NOMO-1 (cell line): ENCODE results near the gene IL1RL1.
A peak's percentile ranks its signal among the peaks of the same experiment; 100 is the strongest.

Source experiments
- DNase-seq, 2 experiments: peaks; one replicate each; lab custom pipeline; 2025; ENCODE audit not compliant: unreplicated experiment in 2 of 2; lab: John Stamatoyannopoulos, UW

Gene IL1RL1

DNA sequence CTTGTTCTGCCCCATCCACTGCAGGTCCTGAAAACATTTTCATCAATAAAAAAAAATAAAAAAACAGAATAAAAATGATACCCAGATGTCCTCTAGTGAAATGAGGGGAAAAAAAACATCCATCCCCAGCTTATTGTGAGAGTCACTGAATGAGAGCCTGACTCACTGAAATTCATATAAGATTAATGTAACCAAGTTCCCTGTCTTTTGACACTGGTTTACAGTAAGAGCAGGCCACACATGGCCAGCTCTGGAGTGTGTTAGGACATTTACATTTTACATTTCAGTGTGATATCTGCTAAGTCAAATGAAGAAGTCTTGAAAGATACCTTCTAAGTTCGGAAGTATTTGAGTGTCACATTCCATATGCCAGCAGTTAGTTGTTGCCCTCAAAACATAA, 23.1 kb downstream of the IL1RL1 start:
- DNase-seq, result no peak

DNA sequence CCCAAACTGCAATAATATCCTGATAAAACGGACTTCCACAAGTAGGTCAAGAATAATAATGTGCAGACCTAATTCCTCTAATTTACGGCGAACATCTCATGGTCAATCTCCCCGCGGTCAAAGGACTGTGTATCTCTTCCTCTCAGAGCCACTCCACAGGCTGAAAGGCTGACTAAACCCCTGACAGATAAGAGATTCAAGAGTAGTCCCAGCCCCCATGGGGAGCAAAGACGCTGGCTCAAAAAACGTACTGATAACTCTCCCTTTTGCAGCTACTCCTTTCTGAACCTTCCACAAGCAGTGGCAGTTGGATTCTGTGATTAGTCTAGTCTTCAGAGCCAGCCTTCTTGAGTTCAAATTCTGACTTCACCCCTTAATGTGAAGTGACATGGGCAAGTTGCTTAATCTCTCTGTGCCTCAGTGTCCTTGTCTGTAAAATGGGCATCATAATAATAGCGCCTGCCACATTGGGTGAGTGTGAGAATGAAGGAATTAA, 24.6 kb downstream of the IL1RL1 start:
- DNase-seq, result no peak

GRCh38 chr2:102336502-102336945, 25.2 kb downstream of the IL1RL1 start:
- no peak for DNase-seq

DNA sequence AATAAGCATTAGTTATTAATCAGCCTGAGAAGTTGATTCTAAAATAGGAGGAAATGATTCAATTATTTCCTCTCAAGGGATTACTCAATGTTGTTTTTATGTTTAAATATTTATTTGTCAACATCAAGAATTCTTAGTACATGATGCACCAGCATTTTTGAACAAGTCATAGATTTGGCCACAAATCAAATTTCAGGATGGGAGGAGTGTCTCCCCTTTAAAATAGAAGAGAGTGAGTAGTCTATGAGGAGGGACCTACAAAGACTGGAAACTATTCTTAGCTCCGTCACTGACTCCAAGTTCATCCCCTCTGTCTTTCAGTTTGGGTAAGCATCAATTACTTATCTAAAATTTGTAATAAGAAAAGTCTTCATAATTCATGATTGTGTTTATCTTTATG, 25.6 kb downstream of the IL1RL1 start:
- no peak for DNase-seq

DNA sequence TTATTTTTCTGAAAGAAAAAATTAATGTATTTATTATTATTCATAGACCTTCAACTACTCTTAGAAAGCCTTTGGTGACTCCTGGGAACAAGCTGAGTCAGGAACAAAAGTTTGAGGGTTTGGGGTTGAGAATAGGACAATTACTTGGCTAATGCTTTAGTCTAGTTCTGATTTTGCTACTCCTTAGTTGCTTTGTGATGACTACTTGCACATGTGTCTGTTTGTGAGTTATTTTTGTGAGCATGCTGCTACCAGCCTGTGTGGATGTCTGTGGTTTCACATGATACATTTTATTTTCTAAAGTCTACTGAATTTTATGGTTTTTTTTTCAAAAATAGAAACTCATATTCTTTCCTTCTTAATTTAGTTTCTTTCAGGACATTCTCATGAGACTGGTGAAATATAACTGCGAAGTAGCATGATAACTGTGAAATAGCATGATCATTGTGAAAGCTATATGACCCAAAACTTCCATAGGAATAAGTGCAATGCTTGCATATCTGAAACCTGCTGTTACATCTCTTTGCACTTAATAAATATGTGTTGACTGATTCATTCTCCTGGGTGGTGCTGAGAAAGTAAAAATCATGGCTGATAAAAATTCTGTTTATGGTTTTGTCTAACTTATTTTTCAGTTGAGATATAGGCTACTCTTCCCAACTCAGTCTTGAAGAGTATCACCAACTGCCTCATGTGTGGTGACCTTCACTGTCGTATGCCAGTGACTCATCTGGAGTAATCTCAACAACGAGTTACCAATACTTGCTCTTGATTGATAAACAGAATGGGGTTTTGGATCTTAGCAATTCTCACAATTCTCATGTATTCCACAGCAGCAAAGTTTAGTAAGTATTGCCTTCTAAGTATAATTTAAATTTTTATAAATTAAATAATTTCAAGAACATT, 26.4 kb downstream of the IL1RL1 start:
- no peak for DNase-seq

- DNase-seq, result no peak
Measured at GRCh38 chr2:102340778-102341177, 29.4 kb downstream of the IL1RL1 start.

DNA sequence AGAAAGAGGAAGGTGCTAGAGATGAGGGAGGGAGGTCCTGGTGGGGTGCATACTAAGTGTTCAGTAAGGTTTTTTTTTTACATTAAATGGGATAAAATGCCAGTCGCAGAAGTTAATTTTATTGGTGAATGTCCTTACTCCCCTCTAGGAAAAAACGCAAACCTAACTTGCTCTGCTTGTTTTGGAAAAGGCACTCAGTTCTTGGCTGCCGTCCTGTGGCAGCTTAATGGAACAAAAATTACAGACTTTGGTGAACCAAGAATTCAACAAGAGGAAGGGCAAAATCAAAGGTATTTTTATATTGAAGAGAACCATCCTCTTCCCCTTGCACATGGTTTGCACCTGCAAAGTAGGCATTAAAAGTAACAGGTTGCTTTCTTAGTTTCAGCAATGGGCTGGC, 31.5 kb downstream of the IL1RL1 start:
- DNase-seq, result no peak

GRCh38 chr2:102344397-102344796, 33.0 kb downstream of the IL1RL1 start:
- DNase-seq, result no peak

- no peak for DNase-seq
Measured at GRCh38 chr2:102345329-102345920, 34.1 kb downstream of the IL1RL1 start.

DNA sequence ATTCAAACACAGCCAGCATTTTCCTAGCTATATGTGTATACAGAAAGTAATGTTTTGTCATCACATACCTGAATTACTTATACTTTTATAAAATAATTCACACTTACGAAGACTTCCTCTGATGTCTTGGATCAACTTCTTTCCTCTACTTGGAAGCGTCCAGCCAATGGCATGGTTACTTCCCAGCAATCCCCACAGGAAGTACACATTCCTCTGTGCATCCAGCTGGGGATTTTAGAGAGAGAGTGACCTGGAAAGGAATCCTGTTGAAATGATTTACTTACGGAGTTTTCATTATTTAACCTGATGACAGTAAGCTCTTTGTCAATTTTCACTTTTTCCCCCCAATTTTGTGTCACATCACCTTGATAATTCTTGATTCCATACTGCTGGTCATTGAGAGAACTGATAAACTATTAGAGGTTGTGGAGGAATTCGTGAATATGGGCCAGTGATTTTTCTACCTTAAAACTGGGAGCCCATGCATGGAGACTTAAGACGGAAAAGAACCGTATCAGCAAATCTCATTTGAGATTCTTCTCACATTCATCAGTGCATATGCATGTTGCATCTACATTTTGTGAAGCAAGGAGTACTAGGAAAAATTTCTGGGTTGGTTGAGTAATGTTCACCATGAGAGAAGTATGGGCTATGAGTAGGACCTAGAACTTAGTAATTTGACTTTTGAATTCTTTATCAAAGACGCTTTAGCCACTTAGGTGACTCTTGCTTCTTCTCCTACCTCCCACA, 35.2 kb downstream of the IL1RL1 start:
- no peak for DNase-seq

DNA sequence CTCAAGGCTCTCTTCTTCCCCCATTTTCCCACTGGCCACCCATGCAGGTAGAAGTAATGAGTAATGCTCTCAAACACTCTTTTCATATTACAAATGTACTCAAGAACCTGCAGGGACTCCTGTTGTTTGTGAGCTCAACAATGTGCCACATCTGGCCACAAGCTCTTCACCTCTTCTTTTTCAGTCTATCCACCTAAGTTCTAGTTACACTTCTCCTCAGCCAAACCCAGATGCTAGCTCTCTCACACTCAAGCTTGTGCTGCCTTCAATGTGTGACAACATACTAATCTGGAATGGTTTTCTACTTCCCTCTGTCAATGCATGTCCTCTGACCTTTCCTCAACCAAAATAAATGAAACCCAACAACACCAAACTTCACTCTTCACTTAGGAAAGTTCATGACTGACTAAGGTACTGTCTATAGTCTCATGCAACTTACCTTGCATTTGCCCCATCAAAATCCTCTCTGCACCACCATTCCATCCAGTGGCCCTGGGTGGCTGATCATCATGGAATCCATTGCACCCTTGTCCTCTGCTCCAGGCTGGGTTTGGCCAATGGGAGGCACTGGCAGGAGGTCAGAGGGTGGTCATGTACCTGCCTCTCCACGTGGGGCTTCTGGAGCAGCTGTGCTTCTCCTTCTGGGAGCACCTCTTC, 38.9 kb downstream of the IL1RL1 start:
- no peak for DNase-seq

- peak; percentile 52 to 75 for DNase-seq
Measured at GRCh38 chr2:102355526-102356380, 44.4 kb downstream of the IL1RL1 start, which contains the start of gene IL18R1. TSS of gene IL18R1 (plus strand) at chr2:102355796. CDS start at chr2:102362661, 6,865 bp downstream.

- DNase-seq, result no peak
Measured at GRCh38 chr2:102356381-102356712, 45.0 kb downstream of the IL1RL1 start.

DNA sequence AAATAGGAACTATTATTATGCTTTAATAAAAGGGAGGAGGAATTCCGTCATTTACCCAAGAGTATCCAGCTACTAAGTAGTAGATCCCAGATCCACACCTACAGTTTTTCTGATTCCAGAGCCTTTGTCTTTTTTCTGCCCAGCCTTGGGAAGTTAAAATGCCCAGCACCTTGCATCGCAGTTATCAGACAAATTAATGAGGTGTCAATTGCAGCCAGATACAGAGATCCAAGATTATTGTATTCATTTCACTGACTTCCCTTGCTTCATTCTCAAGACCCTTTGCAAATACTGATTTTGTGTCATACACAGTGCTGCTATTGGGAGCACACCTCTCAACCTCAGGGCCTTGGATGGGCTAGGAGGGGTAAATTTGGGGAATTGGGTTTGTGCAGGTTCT, 45.4 kb downstream of the IL1RL1 start:
- no peak for DNase-seq

DNA sequence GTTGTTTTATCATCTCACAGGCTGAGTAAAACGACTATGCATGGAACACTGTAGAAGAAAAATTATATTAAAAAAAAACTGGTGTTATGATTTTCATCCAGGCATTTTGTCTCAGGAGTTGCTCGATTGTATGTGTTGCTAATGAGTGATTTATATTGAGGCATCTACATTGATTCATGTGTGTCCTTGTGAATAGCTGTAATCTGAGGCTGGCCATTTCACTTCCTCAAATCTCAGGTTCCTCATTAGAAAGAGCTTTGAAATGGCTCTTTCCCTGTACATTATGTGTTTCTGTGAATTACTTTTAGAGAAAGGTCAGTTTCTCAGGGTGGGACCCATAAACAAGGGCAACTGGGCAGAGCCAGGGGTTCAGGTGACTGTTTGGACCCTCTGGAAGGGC, 46.6 kb downstream of the IL1RL1 start:
- peak; percentile 16 to 90 for DNase-seq

GRCh38 chr2:102358496-102358895, 47.1 kb downstream of the IL1RL1 start:
- peak in 1 of 2 experiments; percentile 8 for DNase-seq

DNA sequence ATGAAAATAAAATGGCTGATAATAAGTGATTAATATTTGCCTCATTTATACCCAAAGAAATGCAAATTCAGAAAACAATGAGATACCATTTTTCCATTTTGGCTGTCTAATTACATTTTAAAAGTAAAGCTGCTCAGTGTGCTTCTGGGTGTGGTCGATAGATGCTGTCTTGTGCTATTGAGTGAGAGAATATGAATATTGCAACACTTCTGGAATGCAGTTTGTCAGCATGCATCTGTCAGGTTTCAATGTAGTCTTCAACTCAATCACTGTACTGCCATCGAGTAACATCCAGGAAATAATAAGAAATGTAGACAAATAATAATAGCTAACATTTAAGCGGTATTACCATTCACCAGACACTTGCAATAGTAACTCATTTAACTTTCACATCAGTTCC, 48.2 kb downstream of the IL1RL1 start:
- peak in 1 of 2 experiments; percentile 14 for DNase-seq

GRCh38 chr2:102361632-102362241, 50.4 kb downstream of the IL1RL1 start:
- DNase-seq, result no peak

DNA sequence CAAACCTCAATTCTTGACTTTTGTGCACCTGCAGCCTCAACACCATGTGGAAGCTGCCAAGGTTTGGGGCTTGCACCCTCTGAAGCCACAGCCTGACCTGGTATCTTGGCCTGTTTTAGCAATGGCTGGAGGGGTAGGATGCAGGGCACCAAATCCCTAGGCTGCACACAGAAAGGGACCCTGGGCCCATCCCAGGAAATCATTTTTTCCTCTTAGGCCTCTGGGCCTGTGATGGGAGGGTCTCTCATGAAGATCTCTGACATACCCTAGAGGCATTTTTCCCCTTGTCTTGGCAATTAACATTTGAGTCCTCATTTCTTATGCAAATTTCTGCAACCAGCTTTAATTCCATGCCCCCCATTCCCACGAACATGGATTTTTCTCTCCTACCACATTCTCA, 54.4 kb downstream of the IL1RL1 start:
- no peak for DNase-seq
